GM18498 (cell line): ENCODE results near the gene PSTPIP1.

Experiments
- ATAC-seq: cut with Tn5 transposase; IDR thresholded peaks from one replicate; pipeline ENCODE4 v1.9.1; 2021; ENCODE audit warnings: mild to moderate bottlenecking, moderate library complexity; ENCODE audit not compliant: unreplicated experiment

PSTPIP1 gene

GRCh38 chr15:76998663-76999285 lies 3.8 kb downstream of the PSTPIP1 start:
- no peak for ATAC-seq

- no peak for ATAC-seq
These were observed 5.1 kb downstream of the PSTPIP1 start for GRCh38 chr15:76999996-77000395.

- no peak for ATAC-seq
These were observed 6.4 kb downstream of the PSTPIP1 start for GRCh38 chr15:77001351-77001750.

- no peak for ATAC-seq
These were observed 7.0 kb downstream of the PSTPIP1 start for GRCh38 chr15:77001966-77002365.

GRCh38 chr15:77002436-77002835 lies 7.5 kb downstream of the PSTPIP1 start:
- no peak for ATAC-seq

- peak; percentile 89 for ATAC-seq
These were observed 8.3 kb downstream of the PSTPIP1 start for GRCh38 chr15:77002954-77003912.

GRCh38 chr15:77004189-77004588 lies 9.3 kb downstream of the PSTPIP1 start:
- ATAC-seq, result no peak

GRCh38 chr15:77009176-77009575 lies 14.2 kb downstream of the PSTPIP1 start:
- no peak for ATAC-seq

GRCh38 chr15:77009646-77010311 lies 14.9 kb downstream of the PSTPIP1 start:
- no peak for ATAC-seq

- no peak for ATAC-seq
These were observed 15.4 kb downstream of the PSTPIP1 start for GRCh38 chr15:77010312-77010686.

GRCh38 chr15:77010857-77011256 lies 15.9 kb downstream of the PSTPIP1 start:
- ATAC-seq, result no peak

GRCh38 chr15:77012117-77012712 lies 17.3 kb downstream of the PSTPIP1 start:
- no peak for ATAC-seq

- ATAC-seq, result no peak
These were observed 17.9 kb downstream of the PSTPIP1 start for GRCh38 chr15:77012868-77013267.

GRCh38 chr15:77013776-77014131 lies 18.8 kb downstream of the PSTPIP1 start:
- peak; percentile 46 for ATAC-seq

GRCh38 chr15:77014132-77015081 lies 19.5 kb downstream of the PSTPIP1 start:
- ATAC-seq, result peak; percentile 51

GRCh38 chr15:77015646-77016320 lies 20.9 kb downstream of the PSTPIP1 start:
- ATAC-seq, result no peak

GRCh38 chr15:77016321-77016695 lies 21.4 kb downstream of the PSTPIP1 start:
- no peak for ATAC-seq

- no peak for ATAC-seq
These were observed 22.2 kb downstream of the PSTPIP1 start for GRCh38 chr15:77017091-77017660.
